ENCODE measurements around the gene PLXNC1. TPM values are rescaled to one million over a fixed set of nuclear protein-coding genes. Genes with fewer than 3 reads are reported as not detected.

The PLXNC1 gene
- total RNA-seq, 1 donor from 2014 or later = 28.0 TPM

- no peak for TF ChIP-seq CTCF (IDR thresholded peaks at IDR 0.05)
- H3K27me3 ChIP-seq (ENCODE audit: low read depth) = no peaks in the 10 kb centered on the region
- DNase-seq = no peak
- H3K27ac ChIP-seq = no peak overlapping the region
- no peak for ATAC-seq
- no peaks in the 10 kb centered on the region for H3K9me3 ChIP-seq
- intact Hi-C loops (cut with DNase I) = no loop called here
- H3K36me3 ChIP-seq = no peaks in the 10 kb centered on the region
- H3K4me3 ChIP-seq = no peak overlapping the region
- H3K4me1 ChIP-seq = peaks cover 20% of the 10 kb centered on the region
These were observed 123.0 kb downstream of the PLXNC1 start for GRCh38 chr12:94271351-94271750.

- no peaks in the 10 kb centered on the region for H3K9me3 ChIP-seq
- ATAC-seq (no peak), DNase-seq (no peak)
- no peak for TF ChIP-seq CTCF (IDR thresholded peaks at IDR 0.05)
- intact Hi-C loops (cut with DNase I) = no loop called here
- no peaks in the 10 kb centered on the region for H3K27me3 ChIP-seq (ENCODE audit: low read depth)
- no peak overlapping the region for H3K4me3 ChIP-seq
- no peak overlapping the region for H3K27ac ChIP-seq
- peaks cover 15% of the 10 kb centered on the region for H3K4me1 ChIP-seq
- no peaks in the 10 kb centered on the region for H3K36me3 ChIP-seq
These were observed 123.9 kb downstream of the PLXNC1 start for GRCh38 chr12:94272280-94272679.

GRCh38 chr12:94273272-94273671, 124.9 kb downstream of the PLXNC1 start:
- H3K4me3 ChIP-seq = no peak overlapping the region
- DNase-seq = no peak
- no peaks in the 10 kb centered on the region for H3K36me3 ChIP-seq
- TF ChIP-seq CTCF (IDR thresholded peaks at IDR 0.05) = no peak
- no peak for ATAC-seq
- no peaks in the 10 kb centered on the region for H3K9me3 ChIP-seq
- intact Hi-C loops (cut with DNase I) = no loop called here
- H3K4me1 ChIP-seq = peaks cover 6% of the 10 kb centered on the region
- H3K27me3 ChIP-seq (ENCODE audit: low read depth) = no peaks in the 10 kb centered on the region
- no peak overlapping the region for H3K27ac ChIP-seq

GRCh38 chr12:94276725-94277124, 128.3 kb downstream of the PLXNC1 start:
- no peaks in the 10 kb centered on the region for H3K27me3 ChIP-seq (ENCODE audit: low read depth)
- intact Hi-C loops (cut with DNase I) = no loop called here
- no peaks in the 10 kb centered on the region for H3K36me3 ChIP-seq
- no peak overlapping the region for H3K4me3 ChIP-seq
- no peak overlapping the region for H3K27ac ChIP-seq
- H3K9me3 ChIP-seq = no peaks in the 10 kb centered on the region
- DNase-seq = no peak
- TF ChIP-seq CTCF (IDR thresholded peaks at IDR 0.05) = no peak
- no peak for ATAC-seq
- H3K4me1 ChIP-seq = peaks cover 4% of the 10 kb centered on the region

- intact Hi-C loops (cut with DNase I) = no loop called here
- H3K9me3 ChIP-seq = no peaks in the 10 kb centered on the region
- no peaks in the 10 kb centered on the region for H3K36me3 ChIP-seq
- no peak for DNase-seq
- H3K27me3 ChIP-seq (ENCODE audit: low read depth) = no peaks in the 10 kb centered on the region
- ATAC-seq = no peak
- peaks cover 12% of the 10 kb centered on the region for H3K4me1 ChIP-seq
- no peak overlapping the region for H3K27ac ChIP-seq
- H3K4me3 ChIP-seq = no peak overlapping the region
- no peak for TF ChIP-seq CTCF (IDR thresholded peaks at IDR 0.05)
These were observed 129.1 kb downstream of the PLXNC1 start for GRCh38 chr12:94277426-94278000.
